ENCODE results near the gene MYO7A.

GRCh38 chr11:77138106-77138649, 10.1 kb downstream of the MYO7A start:
- TF ChIP-seq CTCF (conservative IDR thresholded peaks at IDR 0.05; ENCODE audit: low read length) (no peak), EZH2phosphoT487 (IDR thresholded peaks at IDR 0.05; ENCODE audit: borderline replicate concordance) (no peak)

Measured in Loucy (cell line).